Measurements from ENCODE around the gene DOCK2.

DNA sequence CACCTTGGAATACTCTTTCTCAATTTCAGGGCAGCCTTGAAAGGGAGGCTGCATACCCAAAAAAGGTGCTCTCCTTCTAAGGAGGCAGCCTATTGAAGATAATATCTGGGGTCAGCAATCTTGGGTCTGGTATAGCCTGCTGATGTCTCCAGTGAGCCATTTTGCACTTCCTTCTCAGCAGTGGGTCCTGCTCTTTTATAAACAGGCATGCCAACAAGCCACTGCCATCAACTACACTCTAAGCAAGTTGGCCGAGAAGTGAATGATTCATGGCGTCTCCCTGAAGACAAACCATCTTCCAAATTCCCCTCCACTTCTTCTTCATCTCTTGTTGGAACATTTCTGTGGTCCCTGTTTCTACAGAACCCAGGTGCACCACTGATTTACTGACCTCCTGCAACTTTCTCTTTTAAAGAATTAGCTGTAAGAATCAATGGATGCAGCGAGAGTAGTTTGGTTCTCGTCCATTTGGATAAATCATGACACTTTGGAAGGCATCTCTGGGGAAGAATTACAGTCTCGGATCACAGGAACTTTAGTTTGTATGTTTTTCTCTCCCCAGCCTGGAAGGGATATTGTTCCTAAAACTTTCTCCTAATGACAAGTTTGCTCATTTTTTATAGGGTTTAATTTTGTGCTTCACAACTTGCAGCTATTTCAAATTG is 234.9 kb downstream of the DOCK2 start:
- TF ChIP-seq, protein P1, sequence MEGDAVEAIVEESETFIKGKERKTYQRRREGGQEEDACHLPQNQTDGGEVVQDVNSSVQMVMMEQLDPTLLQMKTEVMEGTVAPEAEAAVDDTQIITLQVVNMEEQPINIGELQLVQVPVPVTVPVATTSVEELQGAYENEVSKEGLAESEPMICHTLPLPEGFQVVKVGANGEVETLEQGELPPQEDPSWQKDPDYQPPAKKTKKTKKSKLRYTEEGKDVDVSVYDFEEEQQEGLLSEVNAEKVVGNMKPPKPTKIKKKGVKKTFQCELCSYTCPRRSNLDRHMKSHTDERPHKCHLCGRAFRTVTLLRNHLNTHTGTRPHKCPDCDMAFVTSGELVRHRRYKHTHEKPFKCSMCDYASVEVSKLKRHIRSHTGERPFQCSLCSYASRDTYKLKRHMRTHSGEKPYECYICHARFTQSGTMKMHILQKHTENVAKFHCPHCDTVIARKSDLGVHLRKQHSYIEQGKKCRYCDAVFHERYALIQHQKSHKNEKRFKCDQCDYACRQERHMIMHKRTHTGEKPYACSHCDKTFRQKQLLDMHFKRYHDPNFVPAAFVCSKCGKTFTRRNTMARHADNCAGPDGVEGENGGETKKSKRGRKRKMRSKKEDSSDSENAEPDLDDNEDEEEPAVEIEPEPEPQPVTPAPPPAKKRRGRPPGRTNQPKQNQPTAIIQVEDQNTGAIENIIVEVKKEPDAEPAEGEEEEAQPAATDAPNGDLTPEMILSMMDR (IDR thresholded peaks at IDR 0.05; ENCODE audit: borderline replicate concordance, extremely low read depth, low read length, poor library complexity, severe bottlenecking): no peak
- TF ChIP-seq EZH2 (IDR thresholded peaks at IDR 0.05; ENCODE audit: borderline replicate concordance, low read depth, low read length, severe bottlenecking): no peak
